Upper lobe of left lung (tissue), 4 donors: ENCODE data around the gene NECAB3.

ENCODE experiments used
- EP300 ChIP-seq, 4 donors: sonication (generic); formaldehyde crosslinking; IDR thresholded peaks; one replicate each; pipeline ENCODE4 v1.5.1; 2017; ENCODE audit warnings: antibody characterized with exemption in 4 of 4, control low read depth in 2 of 4
- POLR2A ChIP-seq, 4 donors: fragments of 450-650 bp; IDR thresholded peaks; one replicate each; pipeline ENCODE4 v1.5.1; 2016 to 2017; ENCODE audit warnings: antibody characterized with exemption in 4 of 4, mild to moderate bottlenecking in 2 of 4
- POLR2AphosphoS5 ChIP-seq, 2 donors: sonication (generic); formaldehyde crosslinking; IDR thresholded peaks; one replicate each; pipeline ENCODE4 v1.5.1; 2017; ENCODE audit warnings: antibody characterized with exemption in 2 of 2
- TF ChIP-seq, protein P1 (sequence below), 6 experiments: fragments of 450-650 bp in 4 of 6; fragments of 200-600 bp in 2 of 6; sonication (generic) in 2 of 6; IDR thresholded peaks; one replicate each; pipeline ENCODE4 v1.5.1; 2016 to 2019; ENCODE audit warnings: antibody characterized with exemption in 6 of 6

DNA sequence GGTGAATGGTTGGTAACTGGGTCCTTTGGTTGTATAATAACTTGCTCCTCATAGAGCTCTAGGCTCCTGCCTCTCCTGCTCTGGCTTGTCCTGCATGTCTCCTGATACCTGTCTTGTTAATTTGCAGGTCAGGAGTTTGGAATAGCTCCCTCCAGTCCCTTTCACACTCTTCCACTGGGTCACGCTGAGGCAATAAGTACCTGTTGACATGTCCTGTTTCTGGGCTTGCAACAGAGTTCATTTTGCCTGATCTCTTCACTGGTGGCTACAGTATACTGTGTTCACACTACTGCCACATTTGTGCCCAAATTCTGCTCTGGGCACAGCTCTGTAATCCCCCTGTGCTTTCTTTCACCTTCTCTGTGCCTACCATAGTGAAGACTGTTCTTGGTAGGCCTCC, 37.5 kb downstream of the NECAB3 start:
- TF ChIP-seq, protein P1, sequence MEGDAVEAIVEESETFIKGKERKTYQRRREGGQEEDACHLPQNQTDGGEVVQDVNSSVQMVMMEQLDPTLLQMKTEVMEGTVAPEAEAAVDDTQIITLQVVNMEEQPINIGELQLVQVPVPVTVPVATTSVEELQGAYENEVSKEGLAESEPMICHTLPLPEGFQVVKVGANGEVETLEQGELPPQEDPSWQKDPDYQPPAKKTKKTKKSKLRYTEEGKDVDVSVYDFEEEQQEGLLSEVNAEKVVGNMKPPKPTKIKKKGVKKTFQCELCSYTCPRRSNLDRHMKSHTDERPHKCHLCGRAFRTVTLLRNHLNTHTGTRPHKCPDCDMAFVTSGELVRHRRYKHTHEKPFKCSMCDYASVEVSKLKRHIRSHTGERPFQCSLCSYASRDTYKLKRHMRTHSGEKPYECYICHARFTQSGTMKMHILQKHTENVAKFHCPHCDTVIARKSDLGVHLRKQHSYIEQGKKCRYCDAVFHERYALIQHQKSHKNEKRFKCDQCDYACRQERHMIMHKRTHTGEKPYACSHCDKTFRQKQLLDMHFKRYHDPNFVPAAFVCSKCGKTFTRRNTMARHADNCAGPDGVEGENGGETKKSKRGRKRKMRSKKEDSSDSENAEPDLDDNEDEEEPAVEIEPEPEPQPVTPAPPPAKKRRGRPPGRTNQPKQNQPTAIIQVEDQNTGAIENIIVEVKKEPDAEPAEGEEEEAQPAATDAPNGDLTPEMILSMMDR (IDR thresholded peaks at IDR 0.05): no peak
- no peak for TF ChIP-seq POLR2A (IDR thresholded peaks at IDR 0.05)
- TF ChIP-seq EP300 (IDR thresholded peaks at IDR 0.05): no peak
- TF ChIP-seq POLR2AphosphoS5 (IDR thresholded peaks at IDR 0.05): no peak
